HG03575 (cell line): ENCODE results near the gene ITIH4.

Experiments used
- ATAC-seq: cut with Tn5 transposase; IDR thresholded peaks from one replicate; pipeline ENCODE4 v1.9.1; 2021; ENCODE audit not compliant: unreplicated experiment, insufficient number of reproducible peaks, low FRiP score; ENCODE audit errors: extremely low read depth

The ITIH4 gene

DNA sequence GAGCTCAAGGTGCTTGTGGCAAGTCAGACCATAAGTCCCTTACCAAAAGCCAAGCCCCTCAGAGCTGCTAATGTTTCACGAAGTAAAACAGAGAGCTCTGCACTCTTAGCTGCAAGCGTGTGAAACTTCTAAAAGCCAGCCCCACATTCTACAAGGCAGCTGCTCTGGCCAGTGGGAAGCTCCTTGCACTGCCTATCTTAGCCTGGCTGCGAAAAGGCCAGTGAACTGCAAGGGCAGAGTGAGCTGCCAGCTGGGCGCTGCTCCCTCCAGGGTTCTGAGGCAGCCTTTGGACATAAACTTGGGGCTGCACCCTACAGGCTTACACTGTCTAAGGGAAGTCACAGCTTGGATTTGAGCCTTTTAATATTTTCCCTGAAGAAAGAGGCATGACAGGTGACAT lies 6.5 kb upstream of the ITIH4 start:
- no peak for ATAC-seq

DNA sequence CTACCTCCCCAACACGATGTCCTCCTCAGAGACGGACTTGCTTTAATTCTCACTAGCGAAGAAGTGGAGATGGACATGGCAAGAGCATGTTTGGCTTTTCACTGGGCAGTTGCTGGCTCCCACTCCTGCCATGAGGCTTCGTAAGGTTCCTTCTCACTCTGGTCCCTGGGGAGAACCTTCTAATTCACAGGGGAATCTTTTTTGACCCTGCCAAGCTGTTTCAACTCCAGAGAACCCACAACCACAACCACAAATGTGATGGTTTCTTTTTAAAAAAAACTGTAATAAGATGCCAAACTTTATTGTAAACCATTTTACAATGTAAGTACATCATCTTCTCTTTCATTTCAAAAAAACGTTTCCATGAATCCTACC lies 6.0 kb upstream of the ITIH4 start:
- no peak for ATAC-seq

DNA sequence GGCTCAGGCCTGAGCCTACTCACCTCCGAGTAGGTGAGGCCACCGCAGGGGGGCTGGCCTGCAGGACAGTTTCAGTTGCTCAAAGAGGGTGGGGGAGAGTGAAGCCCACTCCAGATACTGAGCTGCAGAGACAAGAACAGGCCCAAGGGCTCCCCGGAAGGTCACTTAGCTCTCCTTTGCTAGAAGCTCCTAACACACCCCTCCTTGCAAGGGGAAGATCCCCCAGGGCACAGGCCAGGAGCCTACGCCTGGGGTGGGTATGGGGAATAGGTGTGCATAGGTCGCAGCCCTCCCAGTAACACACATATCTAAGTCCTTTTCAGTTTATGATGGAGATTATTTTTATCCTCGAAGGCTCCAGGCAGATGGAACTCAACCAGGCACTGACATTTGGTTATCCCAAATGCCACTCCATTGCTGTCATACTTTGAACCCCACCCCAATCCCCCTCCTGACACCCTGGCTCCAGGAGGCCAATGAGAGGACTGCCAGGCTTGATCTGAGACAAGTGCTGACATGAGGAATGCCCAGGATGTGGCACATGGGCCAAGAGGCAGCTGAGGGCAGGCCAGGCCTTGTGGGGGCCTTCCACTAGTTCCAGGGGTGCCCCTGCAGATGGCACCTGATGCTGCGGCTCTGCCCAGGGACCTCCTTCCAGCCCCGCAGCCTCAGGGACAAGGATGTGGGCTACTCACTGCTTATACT lies 5.4 kb upstream of the ITIH4 start:
- ATAC-seq, result no peak

DNA sequence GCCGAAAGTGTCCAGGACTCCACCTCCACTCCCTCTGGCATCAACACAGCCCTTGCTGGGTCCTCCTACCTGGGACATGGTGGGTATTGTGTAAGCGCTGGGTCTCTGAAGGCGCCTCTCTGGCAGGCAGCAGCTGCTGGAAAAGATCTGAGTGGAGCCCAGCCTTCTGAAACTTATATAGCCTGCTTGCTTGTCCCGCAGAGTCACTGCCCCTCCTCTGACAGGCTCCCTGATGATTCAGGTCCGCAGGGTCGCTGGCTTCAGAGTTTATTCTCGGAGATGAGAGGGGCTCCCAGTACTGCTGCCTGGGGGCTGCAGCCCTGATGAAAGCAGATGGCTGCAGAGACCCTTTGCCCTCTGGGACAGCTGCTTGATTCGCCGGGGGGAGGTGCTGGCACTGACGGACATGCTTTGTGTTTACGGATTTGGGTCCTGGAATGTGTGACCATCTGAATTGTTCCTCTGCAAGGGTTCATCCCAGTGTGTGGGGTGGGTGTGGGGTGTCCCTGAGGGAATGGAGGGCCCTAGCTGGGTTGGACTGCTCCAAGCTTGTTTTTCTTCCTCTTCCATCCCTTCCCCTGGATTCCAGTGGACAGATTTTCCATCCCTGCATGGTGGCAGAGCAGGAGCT lies 4.5 kb upstream of the ITIH4 start, which contains the start of gene MUSTN1:
TSS of gene MUSTN1 (minus strand) at position 149 of the 631 bp plus-strand sequence. CDS start at position 78, 71 bp downstream.
- ATAC-seq, result no peak

DNA sequence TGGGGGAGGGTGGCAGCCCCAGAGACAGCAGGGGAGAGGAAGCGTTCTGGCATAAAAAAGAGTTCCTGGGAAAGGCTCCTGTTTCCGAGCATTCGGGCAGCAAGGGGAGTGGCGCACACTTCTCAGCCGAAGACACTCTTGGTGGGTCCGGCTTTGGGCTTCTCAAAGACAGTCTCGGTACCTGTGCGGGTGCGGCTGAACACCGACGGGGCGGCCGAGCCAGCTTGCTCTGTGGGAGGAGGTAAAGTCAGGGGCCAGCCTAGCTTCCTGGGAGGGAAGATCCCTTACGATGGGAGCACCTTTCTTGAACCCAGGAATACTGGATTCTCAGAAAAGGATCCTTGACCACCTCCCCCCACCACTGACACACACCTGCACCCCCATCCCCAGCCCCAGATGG lies 2.7 kb upstream of the ITIH4 start:
- ATAC-seq, result no peak

DNA sequence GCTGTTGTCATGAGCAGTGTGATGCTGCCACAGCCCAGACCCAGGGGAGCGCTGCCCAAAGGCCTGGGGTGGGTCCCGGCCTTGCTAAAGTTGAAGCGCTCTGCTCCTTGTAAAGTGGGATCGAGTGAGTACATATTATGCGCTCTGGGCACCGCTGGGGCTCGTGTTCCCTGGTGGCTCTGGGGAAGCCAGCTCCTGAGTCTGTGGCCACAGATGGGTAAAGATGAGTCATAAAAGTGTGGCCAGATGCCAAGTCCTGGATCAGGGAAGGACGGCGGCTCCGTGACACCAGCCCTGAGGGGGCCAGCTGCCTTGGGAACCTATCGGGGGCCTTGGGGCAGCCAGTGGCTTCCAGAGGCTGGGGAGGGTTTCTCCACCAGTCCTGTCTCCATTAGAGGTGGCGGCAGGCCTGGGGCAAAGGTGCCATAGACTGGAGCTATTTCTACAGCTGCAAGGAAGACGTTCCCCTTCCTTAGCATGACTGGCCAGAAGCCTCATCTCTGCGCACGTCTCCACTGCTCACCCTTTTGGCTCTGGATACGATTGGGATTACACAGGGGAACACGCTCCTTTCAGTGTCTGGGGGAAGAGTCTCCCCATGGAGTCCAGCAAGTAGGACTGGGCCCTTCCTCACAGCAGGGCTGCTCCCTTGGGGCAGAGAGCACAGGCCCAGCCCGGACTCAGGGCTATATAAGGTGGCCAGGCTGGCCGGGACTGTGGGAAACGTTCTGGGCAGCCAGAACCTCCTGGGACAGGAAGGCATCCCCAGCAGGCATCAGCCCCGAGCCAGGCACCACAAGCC lies 1.2 kb upstream of the ITIH4 start:
- no peak for ATAC-seq

DNA sequence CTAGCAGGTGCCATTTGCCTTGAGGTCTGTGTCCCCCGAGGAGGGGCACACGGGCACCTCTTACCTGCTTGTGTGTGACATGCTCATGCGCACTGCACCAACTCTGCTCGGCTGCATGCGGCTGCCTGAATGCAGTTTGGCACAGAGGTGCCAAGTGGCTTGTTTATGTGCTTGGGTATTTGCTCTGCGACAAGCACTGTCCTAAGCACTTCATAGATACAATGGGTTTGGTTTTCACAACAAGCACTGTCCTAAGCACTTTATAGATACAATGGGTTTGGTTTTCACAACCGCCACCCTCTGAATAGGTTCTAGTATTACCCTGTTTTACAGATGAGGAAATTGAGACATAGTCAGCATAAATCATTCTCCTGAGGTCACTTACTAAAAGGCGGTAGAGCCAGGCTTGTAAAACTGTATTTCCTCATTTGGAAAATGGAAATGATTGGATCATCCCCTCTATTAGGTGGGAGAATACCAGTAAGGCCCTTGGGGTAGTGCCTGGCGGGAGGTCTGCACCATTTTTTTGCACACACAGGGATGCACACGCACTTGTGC lies 487 bp downstream of the ITIH4 start:
- no peak for ATAC-seq

DNA sequence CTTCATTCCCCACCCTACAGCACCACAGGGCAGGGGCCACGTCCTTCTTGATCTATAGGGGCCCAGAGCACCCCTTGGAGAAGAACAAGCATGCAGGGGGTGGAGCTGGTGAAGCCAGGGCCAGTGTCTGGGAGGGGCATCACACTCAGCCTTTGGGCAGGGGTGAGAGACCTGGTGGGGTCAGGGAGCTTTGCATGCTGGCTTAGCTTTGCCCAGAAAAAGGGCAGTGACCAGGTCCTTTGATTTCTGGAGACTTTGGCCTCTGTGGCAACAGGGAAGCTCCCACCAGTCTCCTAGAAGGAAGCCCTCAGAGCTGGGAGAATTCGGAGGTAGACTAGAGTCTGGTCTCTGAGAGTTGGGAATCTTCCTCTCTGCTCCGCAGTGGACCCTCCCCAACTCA lies 990 bp downstream of the ITIH4 start:
- no peak for ATAC-seq

DNA sequence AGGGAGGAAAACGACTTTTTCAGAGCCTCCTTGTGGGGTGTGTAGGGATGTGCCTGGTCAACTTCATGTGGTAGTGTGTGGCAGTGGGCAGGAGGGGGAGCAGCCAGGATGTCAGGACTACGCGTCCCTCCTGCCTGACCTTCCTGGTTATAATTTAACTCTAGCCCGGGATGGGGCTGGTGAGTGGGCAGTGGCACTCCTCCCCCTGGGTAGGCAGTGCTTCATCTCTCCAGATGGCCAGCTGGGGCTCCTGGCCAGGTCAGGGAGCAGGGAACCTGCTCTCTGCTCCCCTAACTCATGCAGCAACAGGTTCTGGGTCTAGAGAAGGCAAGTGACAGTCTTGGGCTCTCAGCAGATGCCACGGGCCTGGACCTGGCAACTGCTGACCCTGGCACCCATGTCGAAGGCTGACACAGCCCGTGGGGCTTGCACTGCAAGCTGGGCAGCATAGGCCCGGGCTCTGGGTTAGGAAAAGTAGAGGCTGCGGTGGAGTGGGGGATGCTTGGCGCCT lies 2.6 kb downstream of the ITIH4 start:
- ATAC-seq, result no peak

DNA sequence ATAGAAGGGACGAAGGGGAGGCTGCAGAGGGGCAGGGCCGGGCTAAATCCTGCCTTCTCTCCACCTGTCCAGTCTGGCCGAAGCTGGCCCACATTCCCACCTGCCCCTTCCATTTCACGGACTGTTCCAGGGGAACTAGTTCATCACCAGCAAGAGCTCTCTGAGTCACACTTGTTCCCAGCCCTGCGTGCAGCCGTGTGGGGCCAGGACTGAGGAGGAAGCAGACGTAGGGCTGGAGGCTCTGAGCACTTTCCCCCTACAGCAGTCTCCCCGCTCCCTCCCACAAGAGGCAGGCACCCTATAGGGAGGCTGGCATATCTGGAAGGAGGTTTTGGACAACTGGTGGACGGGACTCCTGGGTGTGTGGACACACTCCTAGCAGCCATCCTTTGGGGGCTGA lies 3.0 kb downstream of the ITIH4 start:
- no peak for ATAC-seq

DNA sequence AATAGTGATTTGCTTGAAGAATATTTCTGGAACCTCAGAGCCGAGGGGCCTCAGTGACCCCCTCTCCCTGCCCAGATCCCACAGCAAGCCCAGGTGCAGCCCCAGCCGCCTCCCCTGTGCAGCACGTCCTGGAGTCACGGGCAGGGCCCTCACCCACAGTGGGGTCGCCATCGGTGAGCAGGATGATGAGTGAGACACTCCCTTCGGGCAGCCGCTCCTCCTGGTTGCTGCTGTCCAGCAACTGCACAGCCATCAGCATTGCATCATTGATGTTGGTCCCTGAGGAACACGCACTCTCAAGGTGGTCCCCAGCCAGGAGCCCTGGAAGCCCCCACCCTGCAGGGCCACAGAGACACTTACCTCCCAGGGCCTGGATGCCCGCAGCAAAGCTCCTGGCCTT lies 6.4 kb downstream of the ITIH4 start:
- ATAC-seq, result no peak

DNA sequence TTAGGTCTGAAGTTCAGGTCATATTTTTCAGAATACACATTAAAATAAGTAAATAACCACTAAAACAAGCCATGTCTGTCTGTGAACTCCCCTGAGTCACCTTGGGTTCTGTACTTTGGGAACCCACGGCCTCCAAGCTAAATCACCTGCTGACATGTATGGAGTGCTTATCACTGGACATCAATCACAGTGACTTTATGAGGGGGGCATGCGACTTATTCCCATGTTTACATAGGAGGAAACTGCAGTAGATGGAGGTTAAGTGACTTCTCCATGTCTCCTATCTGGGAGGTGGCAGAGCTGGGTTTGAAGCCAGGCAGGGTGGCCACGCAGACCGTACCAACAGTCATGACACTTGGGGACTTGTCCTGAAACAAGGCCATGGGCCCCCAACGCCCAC lies 8.1 kb downstream of the ITIH4 start:
- no peak for ATAC-seq

DNA sequence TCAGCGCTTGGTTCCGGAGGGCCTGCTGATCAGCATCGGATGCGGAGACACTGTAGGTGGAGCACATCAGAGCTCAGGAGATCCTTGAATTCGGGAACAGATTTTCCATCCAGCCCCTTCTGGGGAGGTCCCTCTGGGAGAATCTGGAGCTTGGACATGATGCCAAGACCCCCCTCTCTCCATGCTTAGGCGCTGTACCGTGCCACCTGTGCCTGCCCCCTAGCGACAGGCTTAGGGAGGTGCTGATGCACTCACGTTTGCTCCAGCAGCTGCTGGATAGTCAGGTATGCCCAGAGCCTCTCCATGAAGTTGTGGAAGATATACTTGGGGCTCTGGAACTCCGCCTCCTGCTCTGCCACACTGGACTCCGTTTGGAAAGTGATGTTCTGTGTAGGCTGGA lies 9.7 kb downstream of the ITIH4 start:
- ATAC-seq, result no peak

DNA sequence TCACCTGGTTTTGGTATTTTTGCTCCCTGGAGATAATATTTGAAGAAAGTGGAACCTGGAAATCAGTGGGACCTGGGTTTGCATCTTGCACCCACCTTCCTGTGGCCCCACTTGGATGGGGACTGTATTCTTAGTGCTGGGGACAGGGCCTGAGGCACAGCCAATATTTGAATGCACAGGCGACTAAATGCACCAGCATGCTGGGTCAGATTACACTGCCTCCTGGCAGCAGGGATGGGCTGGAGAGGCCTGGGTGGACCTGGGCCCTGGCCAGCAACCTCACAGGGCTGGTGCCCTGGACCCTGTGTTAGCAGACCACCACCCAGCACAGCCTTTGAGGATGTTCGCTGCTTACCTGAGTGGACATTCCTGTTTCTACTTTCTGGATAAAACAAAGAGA lies 10.5 kb downstream of the ITIH4 start:
- no peak for ATAC-seq

DNA sequence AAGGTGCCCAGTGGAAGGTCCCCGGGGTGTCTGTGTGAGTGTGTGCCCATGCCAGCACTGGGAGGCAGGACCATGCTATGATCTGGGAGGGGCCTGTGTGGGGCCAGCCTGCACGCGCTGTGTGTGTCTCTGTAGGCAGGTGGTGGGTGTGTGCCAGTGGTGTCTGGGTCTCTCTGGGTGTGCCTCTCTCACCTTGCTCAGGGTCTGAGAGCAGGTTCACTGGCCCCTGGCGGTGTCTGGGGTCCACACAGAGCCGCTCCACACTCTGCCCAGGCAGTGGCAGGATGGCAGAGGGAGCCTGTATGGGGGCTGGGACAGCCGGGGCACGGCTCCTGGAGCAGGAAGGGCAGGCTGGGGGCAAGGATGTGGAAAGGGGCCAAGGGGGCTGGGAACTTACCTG lies 12.6 kb downstream of the ITIH4 start:
- no peak for ATAC-seq

DNA sequence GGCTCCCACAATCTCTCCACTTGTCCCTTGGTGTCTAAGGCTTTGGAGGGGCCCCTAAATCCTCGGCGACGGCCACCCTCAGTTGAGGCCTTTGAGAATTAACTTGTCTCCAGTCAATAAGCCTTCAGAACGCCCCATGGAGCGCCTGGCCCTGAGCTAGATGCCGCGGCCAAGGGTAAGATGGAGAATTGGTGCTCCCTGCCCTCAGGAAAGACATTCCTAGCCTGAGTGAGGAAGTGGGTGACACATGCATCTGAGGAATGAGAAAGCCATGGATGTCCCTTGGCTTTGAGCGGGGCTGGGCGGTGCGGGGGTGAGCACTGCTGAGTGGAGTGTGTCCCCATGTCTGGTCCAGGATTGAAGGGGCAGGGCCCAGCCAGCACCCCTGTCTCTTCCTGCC lies 13.3 kb downstream of the ITIH4 start:
- ATAC-seq, result no peak

DNA sequence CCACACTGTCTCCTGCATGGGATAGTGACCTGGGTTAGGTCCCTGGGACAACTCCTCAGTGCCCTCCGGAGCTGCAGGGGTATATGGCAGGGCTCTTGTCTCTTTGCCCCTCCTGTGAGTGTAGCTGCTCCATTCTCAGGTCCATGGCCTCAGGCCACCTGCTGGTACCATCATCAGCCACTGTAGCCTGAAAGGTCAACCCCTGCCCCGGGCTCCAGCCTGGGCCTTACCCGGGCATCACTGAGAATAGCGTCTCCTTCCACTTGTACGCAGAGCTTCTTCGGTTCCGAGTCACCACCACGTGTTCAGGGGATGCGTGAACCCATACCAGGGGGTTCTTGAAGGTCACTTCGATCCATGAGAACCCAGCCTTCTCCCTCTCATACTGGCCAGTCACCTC lies 13.8 kb downstream of the ITIH4 start:
- ATAC-seq, result no peak

DNA sequence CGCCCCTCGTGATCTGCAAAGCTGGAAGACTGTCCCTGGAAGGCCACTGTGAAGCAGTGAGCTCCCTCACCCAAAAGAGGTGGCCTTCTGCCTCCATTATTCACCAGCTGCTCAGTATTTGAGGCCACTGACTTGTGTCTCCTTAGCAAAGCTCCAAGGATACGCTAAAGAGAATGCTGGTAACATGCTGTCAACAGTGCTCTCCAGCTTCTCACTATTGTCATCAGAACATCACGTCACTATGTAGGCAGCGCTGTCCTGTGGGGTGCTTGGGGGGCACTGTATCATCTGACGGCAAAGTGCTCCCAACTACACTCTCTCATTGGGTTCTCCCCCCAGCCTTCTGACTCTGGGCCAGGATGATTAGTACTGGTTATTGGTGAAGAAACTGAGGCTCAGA lies 14.3 kb downstream of the ITIH4 start:
- no peak for ATAC-seq

DNA sequence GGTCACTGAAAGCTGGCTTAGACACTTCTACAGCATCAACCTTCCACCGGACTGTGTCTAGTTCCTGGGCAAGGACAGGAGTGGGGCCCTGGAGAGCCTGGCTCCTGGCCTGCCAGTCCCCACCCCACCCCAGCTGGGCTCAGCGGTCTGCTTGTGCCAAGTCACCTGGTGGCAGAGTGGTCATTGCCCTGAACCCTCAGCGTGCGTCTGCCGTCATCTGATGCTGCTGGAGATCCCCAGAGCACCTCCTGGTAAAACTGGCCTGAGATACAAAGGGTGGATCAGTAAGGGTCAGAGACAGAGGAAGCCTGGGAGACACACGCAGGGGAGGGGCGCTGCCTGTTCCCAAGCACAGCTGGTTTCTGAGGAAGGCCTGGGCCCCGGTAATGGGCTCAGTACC lies 16.7 kb downstream of the ITIH4 start:
- no peak for ATAC-seq
